Measurements from ENCODE around the gene INO80C. TPM values are rescaled to one million over a fixed set of nuclear protein-coding genes. Genes with fewer than 3 reads are reported as not detected.
A peak's percentile ranks its signal among the peaks of the same experiment; 100 is the strongest.

Gene INO80C
- total RNA-seq = 6.5 and 12.9 TPM in 2 replicates

DNA sequence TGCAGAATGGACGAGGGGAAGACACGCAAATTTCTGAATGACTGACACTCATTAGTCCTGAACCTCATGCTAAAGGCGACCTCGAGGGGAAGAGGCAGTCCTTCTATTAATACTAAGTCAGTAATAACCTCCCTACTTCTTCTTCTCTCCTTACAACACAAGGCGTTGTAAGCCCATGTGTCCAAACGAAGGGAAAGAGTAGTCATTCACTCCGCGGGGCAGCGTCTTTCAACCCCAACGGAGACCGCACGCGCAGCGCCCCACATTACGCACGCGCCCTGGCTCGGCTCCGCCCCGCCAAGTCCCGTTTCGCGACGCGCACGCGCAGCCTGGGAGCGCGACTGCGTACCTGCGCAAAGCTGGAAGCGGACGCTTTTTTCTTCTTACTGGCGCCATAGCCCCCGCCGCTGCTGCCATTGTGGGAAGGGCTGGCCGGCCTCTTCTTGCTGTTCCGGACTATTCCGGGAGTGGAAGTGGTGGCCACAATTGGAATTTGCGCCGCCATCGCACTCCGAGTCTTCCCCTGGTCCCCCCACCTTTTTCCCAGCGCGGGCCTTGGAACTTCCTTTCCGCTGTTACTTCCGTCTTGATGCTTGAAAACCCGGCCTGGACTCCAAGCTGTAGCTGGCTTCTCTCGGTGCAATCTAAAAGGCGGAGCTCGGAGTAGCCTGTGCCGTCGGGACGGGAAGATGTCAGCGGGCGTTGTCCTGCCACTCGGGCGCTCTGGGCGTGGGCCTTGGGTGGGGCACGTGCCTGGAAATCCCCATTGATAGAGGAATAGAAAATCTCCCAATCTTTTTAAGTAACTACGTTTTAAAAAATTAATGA, at the start of gene INO80C:
Gene INO80C, minus strand, starts transcription at position 591 of the 828 bp plus-strand sequence. Its CDS starts 86 bp downstream, at position 505.
- DNase-seq (ENCODE audit: low read depth in 2 of 2) = peak; percentile 97

DNA sequence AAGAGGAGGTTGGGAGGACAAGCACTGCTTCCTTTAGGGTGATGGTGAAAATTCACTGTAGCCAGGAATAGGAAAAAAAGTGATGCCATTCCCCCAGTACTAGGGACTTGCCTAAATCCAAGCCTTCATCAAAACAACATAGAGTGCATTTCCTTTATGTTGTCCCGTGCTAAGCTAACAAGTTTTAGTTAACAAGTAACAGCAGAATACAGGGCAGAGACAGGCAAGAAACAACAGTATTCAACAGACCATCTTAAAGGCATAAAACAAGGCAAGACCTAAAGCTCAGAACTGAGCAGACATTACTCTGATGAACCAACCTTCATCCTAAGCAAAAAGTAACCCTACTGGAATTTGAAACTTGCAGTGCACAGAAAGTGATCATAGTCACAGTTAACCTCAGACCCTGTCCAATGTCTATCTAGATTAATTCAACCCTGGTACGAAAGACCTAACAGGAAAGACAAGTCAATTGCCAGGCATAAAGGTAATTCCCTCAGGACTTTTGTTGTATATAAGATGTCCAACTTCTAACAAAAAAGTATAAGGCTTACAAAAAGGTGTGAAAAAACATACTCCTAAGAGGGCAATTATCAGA, 49.3 kb upstream of the INO80C start:
- no peak for DNase-seq (ENCODE audit: low read depth in 2 of 2)

DNA sequence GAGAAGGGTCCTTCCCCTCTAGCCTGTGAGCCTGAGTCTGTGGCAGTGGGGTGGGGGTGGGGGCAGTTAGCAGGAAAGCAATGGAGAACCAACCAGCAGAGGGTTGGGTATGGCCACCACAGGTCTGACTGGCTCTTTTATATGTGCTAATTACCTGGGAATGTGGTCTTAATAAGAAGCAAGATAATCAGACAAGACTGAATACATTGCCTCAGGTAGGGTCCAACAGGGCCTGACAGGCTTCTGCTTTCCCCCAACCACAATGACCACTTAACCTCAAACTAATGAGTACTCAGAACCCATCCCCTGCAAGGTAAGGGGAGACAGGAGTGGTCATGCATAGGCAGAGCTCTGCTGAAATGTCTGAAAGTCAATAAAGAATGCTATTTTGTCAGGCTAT, 44.6 kb upstream of the INO80C start:
- no peak for DNase-seq (ENCODE audit: low read depth in 2 of 2)

- DNase-seq (ENCODE audit: low read depth in 2 of 2) = no peak
These were observed 37.5 kb upstream of the INO80C start for GRCh38 chr18:35535297-35535696.

- no peak for DNase-seq (ENCODE audit: low read depth in 2 of 2)
These were observed 36.2 kb upstream of the INO80C start for GRCh38 chr18:35533916-35534405.

GRCh38 chr18:35528749-35529274, 31.1 kb upstream of the INO80C start:
- DNase-seq (ENCODE audit: low read depth in 2 of 2) = no peak

DNA sequence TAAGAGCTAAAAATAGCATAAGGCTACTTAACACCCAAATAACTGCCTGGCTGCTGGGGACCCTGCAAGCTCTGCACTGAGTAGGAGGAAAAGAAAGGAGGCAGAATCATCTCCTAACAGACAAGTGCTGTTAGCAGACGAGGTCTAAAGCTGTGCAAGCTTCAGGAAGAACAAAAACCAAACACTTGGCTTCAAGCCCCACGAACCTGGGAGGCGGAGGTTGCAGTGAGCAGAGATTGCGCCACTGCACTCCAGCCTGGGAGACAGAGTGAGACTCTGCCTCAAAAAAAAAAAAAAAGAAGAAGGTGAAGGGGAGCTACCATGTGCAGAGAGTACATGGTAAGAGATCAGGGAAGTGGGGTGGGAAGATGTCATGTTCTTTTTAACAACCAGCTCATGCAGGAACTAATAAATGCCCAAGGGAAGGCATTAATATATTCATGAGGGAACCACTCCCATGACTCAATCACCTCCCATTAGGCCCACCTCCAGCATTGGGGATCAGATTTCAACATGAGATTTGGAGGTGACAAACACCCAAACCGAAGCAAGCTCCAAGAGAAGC, 28.8 kb upstream of the INO80C start:
- no peak for DNase-seq (ENCODE audit: low read depth in 2 of 2)

- peak; percentile 9 to 36 for DNase-seq (ENCODE audit: low read depth in 2 of 2)
These were observed 28.2 kb upstream of the INO80C start for GRCh38 chr18:35525795-35526494.

GRCh38 chr18:35524226-35524625, 26.5 kb upstream of the INO80C start:
- DNase-seq (ENCODE audit: low read depth in 2 of 2) = peak in 1 of 2 donors; percentile 53

DNA sequence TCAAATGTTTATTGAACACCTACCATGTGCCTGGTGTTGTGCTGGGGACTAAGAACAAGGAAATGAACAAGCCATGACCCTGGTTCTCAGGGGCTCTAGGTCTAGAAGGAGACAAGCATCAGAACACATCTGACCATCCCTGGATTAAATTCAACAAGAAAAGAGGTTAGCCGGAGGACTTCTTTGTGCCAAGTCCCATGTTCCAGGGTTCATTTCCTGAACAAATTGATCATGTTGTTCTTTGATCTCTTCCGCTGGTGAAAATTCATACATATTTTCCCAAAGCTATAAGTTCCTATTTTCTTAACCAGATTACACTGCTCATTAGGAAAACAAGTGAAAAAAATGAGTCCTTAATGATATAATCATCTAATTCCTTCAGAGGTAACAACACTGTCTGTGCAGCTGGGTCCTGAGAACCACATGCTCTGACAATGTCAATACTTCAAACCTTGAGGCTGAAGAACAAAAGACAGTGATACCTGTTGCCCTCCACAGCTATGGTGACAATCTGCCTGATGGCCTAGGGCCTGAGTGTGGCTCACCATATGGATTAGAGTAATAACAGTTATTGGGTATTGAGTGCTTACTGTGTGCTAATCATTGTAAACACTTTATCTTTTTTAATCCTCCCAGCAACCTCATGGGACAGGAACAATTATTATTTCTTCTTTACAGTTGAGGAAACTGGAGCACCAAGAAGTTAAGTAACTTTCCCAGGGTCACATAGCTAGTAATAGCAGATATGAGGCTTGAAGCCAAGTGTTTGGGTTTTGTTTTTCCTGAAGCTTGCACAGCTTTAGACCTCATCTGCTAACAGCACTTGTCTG, 24.6 kb upstream of the INO80C start:
- peak in 1 of 2 donors; percentile 14 for DNase-seq (ENCODE audit: low read depth in 2 of 2)

- DNase-seq (ENCODE audit: low read depth in 2 of 2) = no peak
These were observed 23.4 kb upstream of the INO80C start for GRCh38 chr18:35521133-35521532.

GRCh38 chr18:35519148-35519899, 21.6 kb upstream of the INO80C start:
- no peak for DNase-seq (ENCODE audit: low read depth in 2 of 2)

GRCh38 chr18:35517715-35518114, 20.0 kb upstream of the INO80C start:
- DNase-seq (ENCODE audit: low read depth in 2 of 2) = no peak

- DNase-seq (ENCODE audit: low read depth in 2 of 2) = no peak
These were observed 19.0 kb upstream of the INO80C start for GRCh38 chr18:35516789-35517188.

GRCh38 chr18:35516351-35516750, 18.6 kb upstream of the INO80C start:
- DNase-seq (ENCODE audit: low read depth in 2 of 2) = no peak

GRCh38 chr18:35515460-35516130, 17.8 kb upstream of the INO80C start:
- DNase-seq (ENCODE audit: low read depth in 2 of 2) = no peak

GRCh38 chr18:35514752-35515459, 17.1 kb upstream of the INO80C start:
- no peak for DNase-seq (ENCODE audit: low read depth in 2 of 2)

GRCh38 chr18:35514283-35514682, 16.5 kb upstream of the INO80C start:
- no peak for DNase-seq (ENCODE audit: low read depth in 2 of 2)
